Esophagus (tissue), 2 donors: ENCODE results near the gene FOXL3. TPM values are rescaled to one million over a fixed set of nuclear protein-coding genes. Genes with fewer than 3 reads are reported as not detected.

Source experiments
- H3K27ac ChIP-seq, 2 donors: one replicate each; pipeline ENCODE4 v1.5.1; 2013; ENCODE audit warnings: low read depth in 2 of 2, mild to moderate bottlenecking in 2 of 2, inconsistent platforms in 1 of 2, low read length in 1 of 2, moderate library complexity in 1 of 2
- H3K27me3 ChIP-seq, 2 donors: one replicate each; pipeline ENCODE4 v1.6.1; 2013; ENCODE audit warnings: low read length in 2 of 2, control low read depth in 1 of 2, mild to moderate bottlenecking in 1 of 2; ENCODE audit not compliant: insufficient read depth in 2 of 2, control insufficient read depth in 1 of 2
- H3K36me3 ChIP-seq, 2 donors: one replicate each; pipeline ENCODE4 v1.6.1; 2013; ENCODE audit warnings: low read length in 1 of 2; ENCODE audit not compliant: control insufficient read depth in 2 of 2, insufficient read depth in 2 of 2
- H3K4me1 ChIP-seq, 2 donors: one replicate each; pipeline ENCODE4 v1.6.1; 2013; ENCODE audit warnings: low read length in 1 of 2; ENCODE audit not compliant: control insufficient read depth in 2 of 2, insufficient read depth in 2 of 2
- H3K4me3 ChIP-seq, 2 donors: one replicate each; pipeline ENCODE4 v1.5.1; 2013; ENCODE audit warnings: low read length in 2 of 2, mild to moderate bottlenecking in 2 of 2, low read depth in 1 of 2, moderate library complexity in 1 of 2
- H3K9me3 ChIP-seq, 2 donors: one replicate each; pipeline ENCODE4 v1.6.1; 2013; ENCODE audit warnings: mild to moderate bottlenecking in 2 of 2, low read depth in 1 of 2, low read length in 1 of 2, moderate library complexity in 1 of 2; ENCODE audit not compliant: control insufficient read depth in 2 of 2, insufficient read depth in 1 of 2
- WGBS, 2 donors: extraction: QIAGEN DNeasy Blood & Tissue Kit; methylation state at CpG; one replicate each; pipeline ENCODE4 v1.1.7; 2013; 5-methylcytosine and 5-hydroxymethylcytosine counted together
- polyA plus RNA-seq, 2 donors: library from polyadenylated mRNA; stranded (reverse); fragments of 200-250 nt; gene quantifications; one replicate each; pipeline ENCODE4 v1.2.3, GENCODE V29; 2013
- donor health status: healthy with polysubstance abuse.
- donor health status: Bipolar disorder and iron deficiency.

FOXL3 gene
- polyA plus RNA-seq, 2 donors: not detected

- H3K9me3 ChIP-seq: no peaks in the 10 kb centered on the region
- WGBS, 2 donors: 90 to 95% methylated on average over 31 of the region's 31 CpGs
- no peak overlapping the region for H3K4me3 ChIP-seq
- no peaks in the 10 kb centered on the region for H3K27me3 ChIP-seq
- H3K27ac ChIP-seq: no peak overlapping the region
- no peaks in the 10 kb centered on the region for H3K4me1 ChIP-seq
- peaks cover 0 to 38% of the 10 kb centered on the region in 2 donors for H3K36me3 ChIP-seq
Observed at GRCh38 chr7:254337-255037, 35.5 kb upstream of the FOXL3 start.

DNA sequence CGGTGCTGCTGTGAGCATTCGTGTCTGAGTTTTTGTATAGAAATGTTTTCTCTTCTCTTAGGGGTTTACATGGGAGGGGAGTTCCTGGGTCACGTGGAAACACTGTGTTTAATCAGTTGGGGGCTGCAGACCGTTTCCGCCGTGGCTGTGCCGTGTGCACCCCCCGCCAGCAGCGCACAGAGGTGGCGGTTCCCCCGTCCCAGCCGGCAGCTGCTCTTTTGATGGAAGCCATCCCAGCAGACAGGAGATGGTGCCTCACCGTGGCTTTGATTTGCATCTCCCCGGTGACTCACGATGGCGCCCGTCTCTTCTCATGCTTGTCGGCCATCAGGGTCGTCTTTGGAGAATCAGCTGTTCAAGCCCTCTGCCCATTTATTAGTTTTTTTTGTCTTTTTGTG lies 34.9 kb upstream of the FOXL3 start:
- 91 to 94% methylated on average over 19 of the region's 19 CpGs for WGBS, 2 donors
- no peak overlapping the region for H3K4me3 ChIP-seq
- H3K27ac ChIP-seq: no peak overlapping the region
- peaks cover 0 to 44% of the 10 kb centered on the region in 2 donors for H3K36me3 ChIP-seq
- H3K9me3 ChIP-seq: no peaks in the 10 kb centered on the region
- H3K27me3 ChIP-seq: no peaks in the 10 kb centered on the region
- no peaks in the 10 kb centered on the region for H3K4me1 ChIP-seq

DNA sequence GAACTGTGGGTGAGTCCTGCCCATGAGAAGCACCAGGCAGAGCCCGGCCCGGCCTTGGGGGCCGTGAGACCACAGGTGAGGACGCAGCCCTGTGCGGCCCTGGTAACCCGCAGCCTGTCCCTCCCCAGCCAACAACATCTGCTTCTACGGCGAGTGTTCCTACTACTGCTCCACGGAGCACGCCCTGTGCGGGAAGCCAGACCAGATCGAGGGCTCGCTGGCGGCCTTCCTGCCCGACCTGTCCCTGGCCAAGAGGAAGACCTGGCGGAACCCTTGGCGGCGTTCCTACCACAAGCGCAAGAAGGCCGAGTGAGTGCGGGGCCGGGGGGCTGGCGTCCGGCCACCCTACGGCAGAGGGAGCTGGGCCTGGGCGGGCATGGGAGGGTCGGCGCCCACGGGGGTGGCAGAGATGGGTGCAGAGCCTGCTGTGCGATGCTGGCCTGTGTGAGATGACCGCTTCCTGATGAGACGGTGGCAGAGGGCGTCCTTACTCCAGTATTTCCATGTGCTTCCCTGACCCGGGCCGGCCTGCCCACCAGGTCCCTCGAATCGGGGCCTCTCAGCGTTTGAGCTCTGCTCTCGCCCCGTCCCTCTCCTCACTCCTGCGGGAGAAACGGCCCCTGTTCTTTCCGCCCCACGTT lies 34.1 kb upstream of the FOXL3 start:
- Histone ChIP-seq H3K27ac (no peak overlapping the region), H3K27me3 (no peaks in the 10 kb centered on the region), H3K36me3 (peaks cover 0 to 46% of the 10 kb centered on the region in 2 donors), H3K4me3 (no peak overlapping the region), H3K9me3 (peaks cover 0 to under 1% of the 10 kb centered on the region in 2 donors), H3K4me1 (no peaks in the 10 kb centered on the region)
- WGBS, 2 donors: 94% methylated on average over 43 to 44 of the region's 44 CpGs

- no peaks in the 10 kb centered on the region for H3K27me3 ChIP-seq
- no peak overlapping the region for H3K27ac ChIP-seq
- 95 to 96% methylated on average over 38 of the region's 38 CpGs for WGBS, 2 donors
- peaks cover 3 to 5% of the 10 kb centered on the region in 2 donors for H3K9me3 ChIP-seq
- H3K36me3 ChIP-seq: peaks cover 0 to 49% of the 10 kb centered on the region in 2 donors
- H3K4me3 ChIP-seq: no peak overlapping the region
- no peaks in the 10 kb centered on the region for H3K4me1 ChIP-seq
Observed at GRCh38 chr7:256461-256940, 33.5 kb upstream of the FOXL3 start.

- H3K4me3 ChIP-seq: no peak overlapping the region
- H3K36me3 ChIP-seq: peaks cover 0 to 49% of the 10 kb centered on the region in 2 donors
- peaks cover 9 to 11% of the 10 kb centered on the region in 2 donors for H3K9me3 ChIP-seq
- H3K4me1 ChIP-seq: no peaks in the 10 kb centered on the region
- 93 to 94% methylated on average over 29 of the region's 29 CpGs for WGBS, 2 donors
- H3K27me3 ChIP-seq: no peaks in the 10 kb centered on the region
- H3K27ac ChIP-seq: no peak overlapping the region
Observed at GRCh38 chr7:256981-257646, 32.9 kb upstream of the FOXL3 start.

DNA sequence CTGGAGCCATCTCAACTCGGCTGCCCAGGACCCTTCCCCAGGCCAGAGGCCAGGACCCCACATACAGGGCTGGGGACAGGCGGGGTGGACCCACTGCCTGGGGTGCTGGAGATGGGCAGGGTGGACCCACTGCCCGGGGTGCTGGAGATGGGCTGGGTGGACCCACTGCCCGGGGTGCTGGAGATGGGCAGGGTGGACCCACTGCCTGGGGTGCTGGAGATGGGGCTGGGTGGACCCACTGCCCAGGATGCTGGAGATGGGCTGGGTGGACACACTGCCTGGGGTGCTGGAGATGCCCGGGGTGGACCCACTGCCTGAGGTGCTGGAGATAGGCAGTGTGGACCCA lies 32.4 kb upstream of the FOXL3 start:
- Histone ChIP-seq H3K4me1 (no peaks in the 10 kb centered on the region), H3K36me3 (peaks cover 0 to 47% of the 10 kb centered on the region in 2 donors)
- 64 to 79% methylated on average over 5 of the region's 5 CpGs for whole genome bisulfite sequencing, 2 donors

GRCh38 chr7:258476-259190 lies 31.3 kb upstream of the FOXL3 start:
- H3K4me1 ChIP-seq: no peaks in the 10 kb centered on the region
- no peak overlapping the region for H3K4me3 ChIP-seq
- no peaks in the 10 kb centered on the region for H3K27me3 ChIP-seq
- H3K27ac ChIP-seq: no peak overlapping the region
- H3K9me3 ChIP-seq: peaks cover 14 to 16% of the 10 kb centered on the region in 2 donors
- H3K36me3 ChIP-seq: peaks cover 0 to 41% of the 10 kb centered on the region in 2 donors
- 95 to 96% methylated on average over 28 to 31 of the region's 31 CpGs for WGBS, 2 donors

More for the DNA sequence above, 32.4 kb upstream of the FOXL3 start:
- no peak overlapping the region for H3K4me3 ChIP-seq
- no peak overlapping the region for H3K27ac ChIP-seq
- H3K9me3 ChIP-seq: peaks cover 14% of the 10 kb centered on the region in 2 donors
- H3K27me3 ChIP-seq: no peaks in the 10 kb centered on the region

DNA sequence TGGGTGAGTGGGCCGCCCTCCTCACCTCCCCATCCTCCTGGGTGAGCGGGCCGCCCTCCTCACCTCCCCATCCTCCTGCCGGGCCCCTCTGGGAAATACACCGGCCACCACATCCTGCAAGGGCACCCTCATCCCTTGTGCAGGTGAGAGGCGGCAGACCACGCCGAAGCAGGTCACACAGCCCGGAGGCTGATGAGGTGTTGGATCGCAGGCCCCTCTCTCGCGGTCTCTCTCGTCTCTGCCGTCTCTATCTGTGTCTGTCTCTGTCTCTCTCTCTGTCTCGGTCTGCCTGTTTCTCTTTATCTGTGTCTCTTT lies 30.8 kb upstream of the FOXL3 start:
- Histone ChIP-seq H3K9me3 (peaks cover 14 to 16% of the 10 kb centered on the region in 2 donors), H3K4me3 (no peak overlapping the region), H3K27ac (no peak overlapping the region), H3K36me3 (peaks cover 0 to 41% of the 10 kb centered on the region in 2 donors), H3K27me3 (no peaks in the 10 kb centered on the region), H3K4me1 (no peaks in the 10 kb centered on the region)
- 94 to 96% methylated on average over 15 of the region's 15 CpGs for WGBS, 2 donors

DNA sequence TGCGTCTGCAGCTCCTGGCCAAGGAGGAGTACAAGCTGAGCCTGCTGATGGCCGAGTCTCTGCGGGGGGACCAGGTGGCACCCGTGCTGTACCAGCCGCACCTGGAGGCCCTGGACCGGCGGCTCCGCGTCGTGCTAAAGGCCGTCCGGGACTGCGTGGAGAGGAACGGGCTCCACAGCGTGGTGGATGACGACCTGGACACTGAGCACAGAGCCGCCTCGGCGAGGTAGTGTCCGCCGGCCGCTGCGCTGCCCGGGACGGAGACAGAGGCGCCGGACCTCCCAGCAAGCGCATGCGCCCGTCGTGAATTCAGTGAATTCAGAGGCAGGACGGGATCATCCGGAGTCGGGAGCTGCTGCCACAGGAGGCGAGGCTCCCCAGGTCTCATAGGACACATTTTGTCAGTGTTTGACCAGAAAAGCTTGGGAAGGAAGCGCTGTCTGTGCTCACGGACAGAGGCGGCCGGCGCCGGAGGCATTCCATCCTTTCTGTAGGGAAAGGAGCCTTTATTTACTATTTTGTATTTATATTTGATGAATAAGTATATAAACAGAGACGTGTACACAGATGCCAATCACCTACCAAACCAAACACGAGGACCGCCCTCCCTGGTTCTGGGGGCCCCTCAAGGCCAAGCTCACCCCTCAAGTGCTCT lies 30.1 kb upstream of the FOXL3 start:
- Histone ChIP-seq H3K9me3 (peaks cover 14 to 16% of the 10 kb centered on the region in 2 donors), H3K27me3 (no peaks in the 10 kb centered on the region), H3K36me3 (peaks cover 0 to 41% of the 10 kb centered on the region in 2 donors), H3K4me3 (no peak overlapping the region), H3K27ac (no peak overlapping the region), H3K4me1 (no peaks in the 10 kb centered on the region)
- WGBS, 2 donors: 91 to 93% methylated on average over 44 of the region's 44 CpGs
